NCI-H146 (cell line): ENCODE data around the gene NFKBIZ.
"Not testable (repeated sequence)": the region's sequence is repeated elsewhere in the genome, so short reads cannot be mapped to it uniquely, and the experiment has no call there.

Experiments used
- DNase-seq: peaks from one replicate; lab custom pipeline; 2025; lab: John Stamatoyannopoulos, UW

The NFKBIZ gene

DNA sequence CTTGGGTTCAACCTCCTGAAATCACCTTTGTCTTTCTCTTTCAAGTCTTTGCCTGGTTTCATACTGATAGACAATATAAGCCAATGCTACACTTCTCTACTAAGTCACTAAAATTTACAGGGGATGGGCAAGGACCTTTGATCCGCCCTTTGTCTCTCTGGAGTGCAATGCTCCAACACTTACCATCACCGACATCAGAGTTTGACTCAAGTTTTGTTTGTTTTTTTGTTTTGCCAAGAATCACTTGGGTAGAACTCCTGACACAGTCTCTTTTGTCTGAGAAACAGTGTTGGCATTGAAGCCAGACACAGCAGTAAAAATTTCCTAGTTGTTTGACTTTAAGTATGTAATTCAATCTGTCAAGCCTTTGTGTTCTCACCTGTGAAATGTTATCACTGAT, 29.3 kb downstream of the NFKBIZ start:
- no peak for DNase-seq

DNA sequence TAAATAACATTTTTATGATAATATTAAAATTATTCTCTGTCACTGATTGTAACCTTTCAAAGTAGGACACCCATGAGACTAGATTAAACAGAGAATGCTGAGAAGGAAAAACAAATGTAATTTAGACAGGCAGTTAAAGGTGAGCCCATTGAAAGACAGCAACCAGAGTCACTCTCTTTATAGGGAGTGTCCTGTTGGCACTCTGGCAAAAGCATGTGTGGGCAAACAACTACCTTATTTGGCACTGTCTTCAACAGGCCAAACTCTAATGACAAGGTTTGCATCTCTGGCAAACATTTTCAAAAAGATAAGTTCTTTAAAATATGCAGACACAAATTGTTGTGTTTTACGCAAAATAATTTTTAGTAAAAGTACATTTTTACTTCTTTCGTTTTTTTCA, 29.8 kb downstream of the NFKBIZ start:
- DNase-seq = no peak

DNA sequence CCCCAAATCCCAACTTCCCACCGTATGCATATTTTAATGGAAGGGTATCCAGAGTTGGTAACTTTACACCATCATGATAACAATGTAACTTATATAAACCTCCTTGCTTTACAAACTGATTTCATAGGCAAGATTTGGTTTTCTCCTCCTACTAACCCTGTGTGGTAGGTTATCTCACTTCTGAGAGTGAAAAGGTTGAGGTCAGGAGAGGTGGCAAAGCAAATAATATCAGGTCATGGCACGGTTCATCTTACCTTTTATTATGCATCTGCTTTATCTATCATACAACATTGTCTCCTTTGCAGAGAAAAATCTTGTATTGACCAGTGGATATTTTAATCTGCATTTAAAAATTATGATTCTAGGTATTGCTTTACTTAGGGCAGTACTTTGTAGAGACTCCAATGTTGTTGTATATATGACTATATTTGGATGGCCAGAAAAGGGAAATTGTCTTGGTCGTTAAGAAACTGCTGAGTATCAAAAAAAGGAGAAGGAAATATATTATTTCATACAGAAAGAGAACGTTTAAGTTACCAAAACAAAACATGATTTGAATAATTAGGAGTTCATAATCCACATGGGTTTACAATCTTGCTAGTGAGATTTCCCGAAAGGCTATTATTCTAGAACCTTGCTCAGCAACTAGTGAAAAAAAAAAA, 30.4 kb downstream of the NFKBIZ start:
- no peak for DNase-seq

DNA sequence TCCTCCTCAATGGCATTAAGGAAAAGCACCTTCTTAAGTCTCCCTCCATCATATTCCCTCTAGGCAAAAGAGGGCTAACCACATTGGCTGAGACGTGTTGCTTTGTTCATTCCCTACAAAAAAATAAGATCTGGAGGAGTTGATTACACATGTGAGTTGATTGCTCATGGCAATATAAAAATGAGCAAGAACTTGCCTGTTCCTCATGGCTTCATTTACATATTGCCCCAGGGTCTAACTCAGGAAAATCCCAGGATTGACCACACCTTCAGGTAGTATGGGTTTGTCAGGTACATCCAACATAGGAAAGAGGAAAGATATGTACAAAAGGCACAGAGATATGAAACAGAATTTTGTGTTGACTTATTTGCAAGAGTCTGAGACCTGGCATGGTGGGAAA, 35.5 kb downstream of the NFKBIZ start:
- no peak for DNase-seq

DNA sequence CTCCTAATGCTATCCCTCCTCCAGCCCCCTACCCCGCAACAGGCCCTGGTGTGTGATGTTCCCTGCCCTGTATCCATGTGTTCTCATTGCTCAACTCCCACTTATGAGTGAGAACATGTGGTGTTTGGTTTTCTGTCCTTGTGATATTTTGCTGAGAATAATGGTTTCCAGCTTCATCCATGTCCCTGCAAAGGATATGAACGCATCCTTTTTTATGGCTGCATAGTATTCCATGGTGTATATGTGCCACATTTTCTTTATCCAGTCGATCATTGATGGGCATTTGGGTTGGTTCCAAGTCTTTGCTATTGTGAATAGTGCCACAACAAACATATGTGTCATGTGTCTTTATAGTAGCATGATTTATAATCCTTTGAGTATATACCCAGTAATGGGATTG, 36.3 kb downstream of the NFKBIZ start:
- DNase-seq = not testable (repeated sequence)

DNA sequence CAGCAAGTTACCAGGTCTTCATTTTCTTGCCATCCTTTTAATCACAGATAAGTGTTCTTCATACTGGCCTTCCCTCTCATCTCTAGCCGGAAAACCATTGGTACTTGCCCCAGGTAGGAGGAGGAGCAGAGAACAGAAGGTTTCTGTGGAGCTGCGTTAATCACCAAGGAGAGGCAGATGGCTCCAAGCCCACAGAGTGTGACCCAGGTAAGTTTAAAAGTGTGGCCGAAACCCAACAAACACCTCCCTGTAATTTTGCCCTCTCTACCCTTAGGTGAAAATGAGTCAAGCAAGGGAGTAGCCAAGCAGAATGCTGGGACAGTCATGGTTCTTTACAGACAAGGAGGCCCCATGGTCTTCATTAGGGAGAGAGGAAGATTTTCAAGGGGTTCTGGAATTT, 37.3 kb downstream of the NFKBIZ start:
- DNase-seq = no peak

DNA sequence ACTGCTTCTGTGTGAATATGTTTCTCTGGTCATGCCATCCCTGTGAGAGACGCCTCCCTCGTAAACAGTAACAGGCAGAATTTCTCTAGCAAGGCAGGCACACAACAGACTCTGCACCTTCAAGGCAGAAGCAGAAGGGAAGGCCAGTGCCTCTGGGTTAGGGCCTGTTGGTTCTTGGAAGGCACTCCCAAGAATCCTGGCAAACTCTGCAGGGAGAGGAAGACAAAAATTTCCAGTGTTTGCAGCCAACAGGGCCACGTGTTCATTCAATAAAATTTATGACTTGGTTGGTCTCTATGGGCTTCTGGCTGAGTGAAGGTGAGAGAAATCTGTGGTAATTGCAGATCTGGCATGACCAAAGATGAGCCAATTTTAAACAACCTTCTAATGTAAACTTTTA, 39.3 kb downstream of the NFKBIZ start:
- no peak for DNase-seq

DNA sequence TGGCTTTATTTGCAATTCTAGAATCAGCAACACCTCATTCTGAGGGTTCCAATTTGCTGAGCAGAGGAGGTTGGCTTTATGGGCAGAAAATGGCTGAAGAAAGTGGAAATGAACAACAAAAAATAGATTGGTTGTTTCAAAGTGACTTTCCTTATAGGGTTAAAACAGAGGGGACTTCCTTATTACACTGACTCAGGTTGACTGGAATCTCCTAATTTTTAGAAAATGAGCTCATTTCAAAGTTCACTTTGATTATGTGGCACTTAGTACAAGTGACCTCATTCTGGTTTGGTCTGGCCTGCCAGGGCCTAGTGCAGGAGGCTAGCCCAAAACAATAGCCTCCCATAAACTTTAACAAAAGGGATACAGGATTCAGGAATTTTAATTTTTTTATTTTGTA, 41.4 kb downstream of the NFKBIZ start:
- DNase-seq = no peak

DNA sequence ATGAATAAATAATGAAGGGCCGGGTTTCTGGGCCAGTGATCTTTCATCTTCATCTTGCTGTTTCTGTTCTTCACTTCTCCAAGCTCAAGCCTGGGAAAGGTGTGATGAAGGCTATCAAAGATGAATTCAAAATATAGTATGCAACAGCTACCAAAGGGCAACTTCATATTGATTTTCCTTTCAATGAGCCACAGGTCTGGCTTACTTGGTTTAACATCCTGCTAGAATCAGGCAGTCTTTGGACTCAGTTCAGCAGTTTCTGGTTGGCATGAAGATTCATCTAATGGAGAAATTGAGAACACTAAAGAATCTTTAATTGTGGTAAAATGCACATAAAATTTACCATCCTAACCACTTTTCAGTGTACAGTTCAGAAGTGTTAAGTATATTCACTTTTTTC, 43.3 kb downstream of the NFKBIZ start:
- DNase-seq = no peak

DNA sequence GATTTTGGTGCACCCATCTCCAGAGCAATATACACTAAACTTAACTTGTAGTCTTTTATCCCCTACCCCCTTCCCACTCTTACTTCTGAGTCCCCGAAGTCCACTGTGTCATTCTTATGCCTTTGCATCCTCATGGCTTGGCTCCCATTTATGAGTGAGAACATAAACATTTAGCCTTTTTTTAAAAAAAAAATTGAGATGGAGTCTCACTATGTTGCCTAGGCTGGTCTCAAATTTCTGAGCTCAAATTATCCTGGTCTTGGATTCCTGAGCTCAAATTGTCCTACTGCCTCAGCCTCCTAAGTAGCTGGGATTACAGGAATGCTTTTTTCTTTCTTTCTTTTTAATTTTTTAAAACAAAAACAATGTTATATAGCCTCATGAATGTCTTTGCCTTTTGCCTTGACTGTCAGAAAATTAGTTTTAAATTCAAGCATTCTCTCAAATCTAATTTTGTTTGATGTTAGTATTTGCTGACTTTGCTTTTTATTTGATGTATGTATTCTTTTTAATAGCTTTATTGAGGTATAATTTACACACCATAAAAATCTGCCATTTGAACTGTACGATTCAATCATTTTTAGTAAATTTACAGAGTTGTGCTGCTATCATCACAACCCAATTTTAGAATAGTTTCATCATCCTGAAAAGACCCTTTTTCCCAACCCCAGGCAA, 46.9 kb downstream of the NFKBIZ start:
- no peak for DNase-seq

DNA sequence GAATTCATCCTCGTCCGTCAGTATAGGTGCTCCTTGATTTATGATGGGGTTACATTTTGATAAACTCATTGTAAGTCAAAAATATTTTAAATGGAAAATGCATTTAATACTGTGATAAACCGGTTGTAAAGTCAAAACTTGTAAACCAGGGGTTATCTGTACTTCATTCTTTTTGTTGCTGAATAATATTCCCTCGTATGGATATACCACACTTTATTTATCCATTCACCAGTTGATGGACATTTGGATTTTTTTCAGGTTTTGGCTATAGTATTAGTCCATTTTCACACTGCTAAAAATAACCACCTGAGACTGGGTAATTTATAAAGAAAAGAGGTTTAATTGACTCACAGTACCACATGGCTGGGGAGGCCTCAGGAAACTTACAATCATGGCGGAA, 47.7 kb downstream of the NFKBIZ start:
- no peak for DNase-seq

DNA sequence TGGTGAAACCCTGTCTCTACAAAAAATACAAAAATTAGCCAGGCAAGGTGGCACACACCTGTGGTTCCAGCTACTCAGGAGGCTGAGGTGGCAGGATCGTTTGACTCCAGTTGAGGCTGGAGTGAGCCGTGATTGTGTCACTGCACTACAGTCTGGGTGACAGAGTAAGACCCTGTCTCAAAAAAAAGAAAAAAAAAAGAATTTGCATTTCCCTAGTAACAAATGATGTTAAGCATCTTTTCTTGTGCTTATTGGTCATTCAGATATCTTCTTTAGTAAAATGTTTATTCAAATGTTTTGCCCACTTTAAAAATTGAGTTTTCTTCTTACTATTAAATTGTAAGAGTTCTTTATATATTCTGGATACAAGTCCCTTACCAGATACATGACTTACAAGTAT, 48.7 kb downstream of the NFKBIZ start:
- no peak for DNase-seq

DNA sequence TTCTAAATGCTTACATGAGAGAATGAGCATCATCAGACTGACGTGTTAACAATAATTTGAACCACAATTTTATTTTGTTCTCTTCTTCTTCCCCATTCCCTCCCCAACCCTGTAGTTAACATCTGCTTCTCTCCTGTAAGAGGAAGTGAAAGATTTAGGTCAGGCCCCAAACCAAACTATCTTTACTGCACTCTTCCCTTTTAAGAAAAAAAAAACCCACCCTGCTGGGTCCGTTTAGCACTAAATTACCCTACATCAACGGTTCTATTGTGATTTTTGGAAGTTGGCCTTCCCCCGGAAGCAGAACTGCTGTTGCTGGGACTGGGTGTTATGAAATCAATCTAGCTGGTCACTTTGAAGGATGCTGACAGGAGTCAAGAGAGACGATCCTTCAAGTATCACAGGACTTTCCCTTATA, 49.4 kb downstream of the NFKBIZ start:
- no peak for DNase-seq

DNA sequence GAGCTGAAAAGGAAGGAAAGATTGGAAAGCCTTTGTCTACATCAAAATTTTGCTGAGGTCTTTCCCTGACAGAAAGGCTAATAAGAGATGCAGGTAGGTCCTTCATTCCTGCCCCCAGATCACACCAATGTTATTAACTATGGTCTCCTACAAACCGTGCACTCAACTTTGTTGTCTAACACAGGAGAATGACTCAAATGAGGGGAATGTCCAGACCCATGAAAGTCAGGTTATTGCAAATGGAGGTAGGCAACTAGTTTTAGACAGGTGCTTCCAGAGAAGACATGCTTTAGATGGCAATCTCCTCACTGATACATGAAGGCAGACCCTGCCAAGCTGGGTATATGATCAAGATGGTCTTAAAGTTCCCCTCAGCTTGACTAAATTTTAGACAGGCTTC, 51.0 kb downstream of the NFKBIZ start:
- no peak for DNase-seq

DNA sequence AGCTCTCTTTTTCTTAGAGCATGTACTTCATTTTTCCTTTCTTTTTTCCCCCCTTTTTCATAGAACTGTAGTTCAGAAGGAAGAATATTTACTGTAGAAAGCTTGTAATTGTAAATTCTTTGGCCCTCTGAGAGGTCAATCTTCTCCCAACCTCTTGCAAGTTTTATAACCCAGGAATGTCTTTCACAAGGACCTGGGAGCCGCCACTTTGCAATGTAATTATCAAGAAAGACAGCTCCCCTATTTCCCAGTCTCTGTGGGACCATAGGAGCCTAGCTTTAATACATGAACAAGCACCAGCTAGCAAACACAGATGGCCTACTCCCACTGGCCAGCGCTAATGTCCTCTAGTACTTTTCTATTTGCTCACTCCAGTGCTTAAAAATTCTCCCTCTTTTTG, 51.4 kb downstream of the NFKBIZ start:
- DNase-seq = no peak

DNA sequence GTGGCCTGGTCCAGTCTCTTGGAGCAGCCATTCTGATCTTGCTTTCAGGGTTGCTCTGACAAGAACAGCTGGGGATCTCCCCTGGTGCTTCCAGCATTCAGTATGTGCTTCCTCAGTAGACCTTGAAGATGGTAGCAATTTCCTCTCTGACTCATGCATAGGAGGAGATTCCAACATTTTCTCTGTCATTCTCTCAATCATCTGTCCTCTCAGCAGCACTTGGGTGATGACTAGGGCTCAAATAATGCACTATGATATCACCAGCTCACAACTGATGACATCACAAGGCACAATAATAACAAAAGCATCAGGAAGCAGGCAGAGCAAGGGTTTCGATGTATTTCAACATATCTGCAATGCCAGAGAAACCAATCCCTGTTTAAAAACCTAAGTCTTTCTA, 52.7 kb downstream of the NFKBIZ start:
- no peak for DNase-seq

DNA sequence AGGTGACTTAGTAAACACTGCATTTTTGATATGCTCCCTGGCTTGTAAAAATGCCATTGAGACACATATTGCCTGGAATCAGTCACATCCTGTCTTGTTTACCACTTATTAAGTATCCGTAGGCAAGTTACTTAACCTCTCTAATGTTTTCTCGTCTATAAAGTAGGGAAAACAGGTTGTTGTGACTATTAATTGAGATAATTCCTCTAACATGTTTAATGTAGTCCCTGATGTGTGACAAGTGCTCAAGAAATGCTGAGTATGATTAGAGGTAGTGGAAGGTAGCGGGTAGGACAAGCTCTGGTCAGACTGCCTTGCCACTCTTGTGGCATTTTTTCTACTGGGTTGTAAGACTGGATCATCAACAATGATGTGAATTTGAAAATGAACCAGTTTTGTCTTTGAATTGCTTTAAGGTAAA, 54.1 kb downstream of the NFKBIZ start:
- DNase-seq = no peak

DNA sequence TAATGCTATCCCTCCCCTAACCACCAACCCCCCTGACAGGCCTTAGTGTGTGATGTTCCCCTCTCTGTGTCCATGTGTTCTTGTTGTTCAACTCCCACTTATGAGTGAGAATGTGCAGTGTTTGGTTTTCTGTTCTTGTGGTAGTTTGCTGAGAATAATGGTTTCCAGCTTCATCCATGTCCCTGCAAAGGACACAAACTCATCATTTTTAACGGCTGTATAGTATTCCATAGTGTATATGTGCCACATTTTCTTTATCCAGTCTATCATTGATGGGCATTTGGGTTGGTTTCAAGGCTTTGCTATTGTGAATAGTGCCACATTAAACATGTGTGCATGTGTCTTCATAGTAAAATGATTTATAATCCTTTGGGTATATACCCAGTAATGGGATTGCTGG, 56.3 kb downstream of the NFKBIZ start:
- DNase-seq = not testable (repeated sequence)
